Spleen (tissue), 11 donors: ENCODE data around the gene DIS3L. TPM values are rescaled to one million over a fixed set of nuclear protein-coding genes. Genes with fewer than 3 reads are reported as not detected.

ENCODE experiments used
- DNase-seq: peaks from one replicate; pipeline ENCODE4 v3.0.0-alpha.2; 2020
- H3K27ac ChIP-seq, 8 donors: fragments of 200-600 bp; sonication (generic) in 7 of 8; 1 replicate in 4 of 8; 2 replicates in 4 of 8; pipeline versions ENCODE4 v1.5.0 to v1.8.0; 2016 to 2021; ENCODE audit warnings: inconsistent platforms in 4 of 8, mild to moderate bottlenecking in 4 of 8, moderate library complexity in 1 of 8
- H3K27me3 ChIP-seq, 7 donors: fragments of 200-600 bp; sonication (generic) in 6 of 7; replicated peaks in 1 of 7; 1 replicate in 4 of 7; 2 replicates in 3 of 7; pipeline versions ENCODE4 v1.5.0 to v1.8.0; 2016 to 2021; ENCODE audit warnings: inconsistent platforms in 3 of 7, mild to moderate bottlenecking in 1 of 7
- H3K36me3 ChIP-seq, 6 donors: fragments of 200-600 bp; sonication (generic) in 5 of 6; 1 replicate in 4 of 6; 2 replicates in 2 of 6; pipeline versions ENCODE4 v1.5.0 to v1.8.0; 2016 to 2021; ENCODE audit warnings: inconsistent platforms in 2 of 6
- H3K4me1 ChIP-seq, 6 donors: fragments of 200-600 bp; sonication (generic) in 5 of 6; 1 replicate in 3 of 6; 2 replicates in 3 of 6; pipeline versions ENCODE4 v1.5.0 to v1.8.0; 2016 to 2021; ENCODE audit warnings: inconsistent platforms in 3 of 6
- H3K4me3 ChIP-seq, 8 donors: fragments of 200-600 bp; sonication (generic) in 7 of 8; 1 replicate in 4 of 8; 2 replicates in 4 of 8; pipeline versions ENCODE4 v1.5.0 to v1.8.0; 2016 to 2021; ENCODE audit warnings: inconsistent platforms in 4 of 8, mild to moderate bottlenecking in 4 of 8, moderate library complexity in 2 of 8
- H3K9me3 ChIP-seq, 8 donors: fragments of 200-600 bp; sonication (generic) in 7 of 8; 1 replicate in 4 of 8; 2 replicates in 4 of 8; pipeline versions ENCODE4 v1.5.0 to v1.8.0; 2016 to 2021; ENCODE audit warnings: inconsistent platforms in 4 of 8
- CTCF ChIP-seq, 11 experiments: fragments of 200-600 bp in 7 of 11; fragments of 450-650 bp in 4 of 11; sonication (generic) in 4 of 11; IDR thresholded peaks in 8 of 11; conservative IDR thresholded peaks in 3 of 11; 1 replicate in 7 of 11; 2 replicates in 4 of 11; pipeline versions ENCODE4 v1.4.0 to v1.8.0; 2016 to 2021; ENCODE audit warnings: antibody characterized with exemption in 11 of 11, inconsistent platforms in 4 of 11, mild to moderate bottlenecking in 1 of 11
- POLR2A ChIP-seq, 3 donors: fragments of 450-650 bp; IDR thresholded peaks; one replicate each; pipeline ENCODE4 v1.5.1; 2017; ENCODE audit warnings: antibody characterized with exemption in 3 of 3, mild to moderate bottlenecking in 1 of 3
- POLR2AphosphoS5 ChIP-seq, 3 donors: sonication (generic); formaldehyde crosslinking; IDR thresholded peaks; one replicate each; pipeline ENCODE4 v1.5.1; 2017; ENCODE audit warnings: antibody characterized with exemption in 3 of 3
- WGBS, 5 donors: extraction: QIAGEN DNeasy Blood & Tissue Kit in 3 of 5; methylation state at CpG; one replicate each; pipeline versions ENCODE4 v1.1.5 to v1.1.7; 2013 to 2018; 5-methylcytosine and 5-hydroxymethylcytosine counted together
- intact Hi-C: fragments of 100-400 bp; cut with DNase I; formaldehyde crosslinking; loops from one replicate; pipeline ENCODE4 v1.15.0; 2023; ENCODE audit warnings: low total_unique reads
- polyA plus RNA-seq, 3 donors: library from polyadenylated mRNA; stranded (reverse); fragments of 200-250 nt; gene quantifications; one replicate each; pipeline ENCODE4 v1.2.1, GENCODE V29; 2013
- total RNA-seq, 7 donors: library from RNA; depleted of rRNA in 3 of 7; stranded (reverse); fragments of >200 nt in 3 of 7; fragmentation: NEBNext Ultra II Directional in 4 of 7; extraction: Animal tissue kit (Norgen Biotek cat#: 25700) in 4 of 7; gene quantifications; one replicate each; pipeline versions ENCODE4 v1.1.0 to v1.2.1, GENCODE V29; 2016 to 2021
- donor health status: healthy with polysubstance abuse.
- donor health status: DM: no; HTN: no; CAD: no; lungs with moderate emphysema.
- donor health status: DM: no; HTN: no; CAD: no.
- donor health status: Bipolar disorder and iron deficiency.
- donor health status: healthy.
- donor health status: DM: no; HTN: no; CAD: no.
- donor health status: DM: yes; HTN: yes; CAD: no.

Gene DIS3L
- total and polyA plus RNA-seq, 10 donors: 8.8 to 30.7 (median 25.4) TPM

DNA sequence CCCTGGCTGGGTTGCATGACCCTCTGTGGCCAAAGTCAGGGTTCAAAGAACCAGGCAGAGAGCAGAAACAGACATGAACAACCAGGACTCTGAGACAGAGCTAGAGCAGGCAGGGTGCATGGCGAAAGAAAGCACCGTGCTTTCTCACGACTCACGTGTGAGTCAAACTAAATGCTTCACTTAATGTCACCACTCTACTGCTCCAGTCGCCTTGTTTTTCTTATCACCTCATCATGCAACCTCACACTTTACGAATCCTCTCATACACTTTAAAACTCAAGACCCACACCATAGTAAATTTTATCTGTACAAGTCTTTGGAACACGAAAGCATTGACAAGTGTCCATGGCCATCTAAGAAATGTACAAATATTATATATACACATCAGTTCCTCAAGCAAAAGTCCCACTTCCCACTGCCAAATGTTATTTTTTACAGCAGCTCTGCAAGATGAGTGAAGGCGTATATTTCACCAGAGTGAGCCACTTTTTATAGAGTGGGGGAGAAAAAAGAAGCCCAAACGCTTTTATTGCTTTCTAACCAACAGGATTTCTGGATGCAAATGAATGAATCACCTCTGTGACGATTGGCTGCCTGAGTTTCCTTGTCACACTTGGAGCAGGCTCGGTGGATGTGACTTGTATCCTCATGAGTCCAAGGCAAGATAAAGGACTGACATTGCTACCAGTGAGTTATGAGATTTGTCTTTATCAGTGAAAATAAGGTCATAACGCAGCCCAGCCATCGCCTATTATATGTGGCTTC is 23.9 kb upstream of the DIS3L start:
- Histone ChIP-seq H3K27me3 (peaks cover 0 to 4% (median 0%) of the 10 kb centered on the region in 7 donors), H3K9me3 (no peaks in the 10 kb centered on the region), H3K4me1 (no peaks in the 10 kb centered on the region), H3K4me3 (no peak overlapping the region), H3K36me3 (no peaks in the 10 kb centered on the region), H3K27ac (no peak overlapping the region)
- WGBS, 5 donors: 61 to 73% (median 72%) methylated on average over 13 of the region's 13 CpGs
- no peak for TF ChIP-seq POLR2A (IDR thresholded peaks at IDR 0.05)
- no peak for TF ChIP-seq POLR2AphosphoS5 (IDR thresholded peaks at IDR 0.05)
- TF ChIP-seq CTCF (IDR thresholded peaks at IDR 0.05 in 8 of 11, conservative IDR thresholded peaks at IDR 0.05 in 3 of 11): no peak
- intact Hi-C loops: no loop called here
- no peak for DNase-seq

DNA sequence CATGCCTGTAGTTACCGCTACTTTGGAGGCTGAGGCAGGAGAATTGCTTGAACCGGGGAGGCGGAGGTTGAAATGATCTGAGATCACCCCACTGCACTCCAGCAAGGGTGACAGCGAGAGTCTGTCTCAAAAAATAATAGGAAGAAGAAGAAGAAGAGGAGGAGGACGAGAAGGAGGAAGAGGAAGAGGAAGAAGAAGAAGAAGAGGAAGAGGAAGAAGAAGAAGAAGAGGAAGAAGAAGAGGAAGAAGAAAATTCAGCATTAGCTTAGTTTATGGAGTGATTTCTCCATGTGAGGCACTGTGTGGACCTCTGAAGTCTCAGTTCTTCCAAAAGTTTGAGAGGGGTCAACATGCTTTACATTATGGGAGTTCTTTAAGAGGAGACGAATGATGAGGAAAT is 22.4 kb upstream of the DIS3L start:
- TF ChIP-seq POLR2A (IDR thresholded peaks at IDR 0.05): no peak
- no peak for TF ChIP-seq POLR2AphosphoS5 (IDR thresholded peaks at IDR 0.05)
- no peak for TF ChIP-seq CTCF (IDR thresholded peaks at IDR 0.05 in 8 of 11, conservative IDR thresholded peaks at IDR 0.05 in 3 of 11)
- Histone ChIP-seq H3K36me3 (no peaks in the 10 kb centered on the region), H3K27ac (no peak overlapping the region), H3K4me3 (no peak overlapping the region), H3K9me3 (no peaks in the 10 kb centered on the region), H3K27me3 (no peaks in the 10 kb centered on the region), H3K4me1 (no peaks in the 10 kb centered on the region)
- WGBS, 5 donors: 59 to 79% (median 61%) methylated on average over 6 of the region's 6 CpGs
- DNase-seq: no peak
- intact Hi-C loops: no loop called here

DNA sequence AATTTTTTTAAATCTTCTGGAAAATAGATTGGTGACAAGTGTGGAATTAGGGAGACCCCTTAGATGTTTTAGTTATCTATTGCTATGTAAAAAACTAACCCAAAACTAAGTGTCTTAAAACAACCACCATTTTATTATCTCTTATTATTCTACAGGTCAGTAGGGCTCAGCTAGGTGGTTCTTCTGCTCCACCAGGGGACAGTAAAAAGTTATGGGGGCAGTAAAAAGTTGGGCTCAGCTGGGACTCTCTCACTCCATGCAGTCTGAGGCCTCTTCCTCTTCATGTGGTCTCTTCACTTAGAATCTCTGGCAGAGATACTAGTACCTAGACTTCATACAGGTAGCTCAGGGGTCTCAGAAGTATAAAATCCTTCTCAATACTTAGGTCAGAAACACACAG is 18.0 kb upstream of the DIS3L start:
- Histone ChIP-seq H3K27me3 (no peaks in the 10 kb centered on the region), H3K4me1 (no peaks in the 10 kb centered on the region), H3K4me3 (no peak overlapping the region), H3K36me3 (no peaks in the 10 kb centered on the region), H3K9me3 (no peaks in the 10 kb centered on the region), H3K27ac (no peak overlapping the region)
- intact Hi-C loops: no loop called here
- TF ChIP-seq CTCF (IDR thresholded peaks at IDR 0.05 in 8 of 11, conservative IDR thresholded peaks at IDR 0.05 in 3 of 11) (no peak), POLR2A (IDR thresholded peaks at IDR 0.05) (no peak), POLR2AphosphoS5 (IDR thresholded peaks at IDR 0.05) (no peak)
- DNase-seq: no peak

DNA sequence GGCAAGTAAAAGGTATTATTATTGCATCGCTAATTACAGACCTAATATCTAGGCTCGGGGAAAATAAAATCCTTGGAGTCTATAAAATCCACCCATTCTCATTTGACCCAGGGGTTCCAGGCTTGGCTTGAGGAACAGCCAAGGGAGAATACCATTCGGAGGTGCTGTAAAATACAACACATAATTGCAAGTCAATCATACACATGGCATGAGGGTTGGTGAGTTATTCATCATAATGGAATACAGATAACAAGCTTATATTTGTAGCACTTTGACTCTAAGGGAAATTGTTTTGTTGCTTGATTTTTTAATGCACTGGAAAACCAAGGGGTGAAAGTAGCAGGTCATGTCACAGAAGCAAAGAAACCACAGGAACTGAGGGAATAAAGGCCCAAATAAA is 16.8 kb upstream of the DIS3L start:
- Histone ChIP-seq H3K36me3 (no peaks in the 10 kb centered on the region), H3K27ac (no peak overlapping the region), H3K4me3 (no peak overlapping the region), H3K4me1 (no peaks in the 10 kb centered on the region), H3K9me3 (no peaks in the 10 kb centered on the region), H3K27me3 (no peaks in the 10 kb centered on the region)
- whole genome bisulfite sequencing, 5 donors: 89 to 94% (median 92%) methylated on average over 3 of the region's 3 CpGs
- no peak for DNase-seq
- intact Hi-C loops: no loop called here
- TF ChIP-seq POLR2A (IDR thresholded peaks at IDR 0.05): no peak
- TF ChIP-seq POLR2AphosphoS5 (IDR thresholded peaks at IDR 0.05): no peak
- no peak for TF ChIP-seq CTCF (IDR thresholded peaks at IDR 0.05 in 8 of 11, conservative IDR thresholded peaks at IDR 0.05 in 3 of 11)
